ENCODE data around the gene HTRA3.

HTRA3 gene

DNA sequence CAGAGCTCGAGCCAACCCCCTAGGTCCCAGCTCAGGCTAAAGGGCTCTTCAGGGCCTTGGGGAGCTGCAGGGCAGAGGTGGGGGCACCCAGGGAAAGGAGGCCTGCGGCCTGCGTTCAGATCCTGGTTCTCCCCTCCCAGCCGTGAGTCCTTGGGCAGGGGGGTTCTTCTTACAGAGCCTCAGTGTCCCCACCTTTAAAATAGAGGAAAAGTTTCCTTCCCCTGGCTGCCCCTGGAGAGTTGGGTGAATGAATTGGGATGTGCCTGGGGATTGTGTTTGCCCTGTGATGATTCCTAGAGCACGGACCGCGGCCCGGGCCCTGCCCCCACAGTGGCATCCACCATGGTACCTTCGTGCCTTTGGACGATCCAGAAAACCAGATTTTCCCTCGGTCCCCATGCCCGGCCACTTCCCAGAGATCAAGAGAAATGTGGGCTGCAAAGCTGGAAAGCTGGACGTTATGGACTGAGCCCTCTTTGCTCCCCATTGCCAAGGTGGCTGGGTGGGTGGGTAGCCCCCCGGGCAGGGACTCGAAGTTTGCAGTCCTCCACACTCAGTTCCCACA lies 11.4 kb downstream of the HTRA3 start:
- no peak for DNase-seq (ENCODE audit: low read depth)

DNA sequence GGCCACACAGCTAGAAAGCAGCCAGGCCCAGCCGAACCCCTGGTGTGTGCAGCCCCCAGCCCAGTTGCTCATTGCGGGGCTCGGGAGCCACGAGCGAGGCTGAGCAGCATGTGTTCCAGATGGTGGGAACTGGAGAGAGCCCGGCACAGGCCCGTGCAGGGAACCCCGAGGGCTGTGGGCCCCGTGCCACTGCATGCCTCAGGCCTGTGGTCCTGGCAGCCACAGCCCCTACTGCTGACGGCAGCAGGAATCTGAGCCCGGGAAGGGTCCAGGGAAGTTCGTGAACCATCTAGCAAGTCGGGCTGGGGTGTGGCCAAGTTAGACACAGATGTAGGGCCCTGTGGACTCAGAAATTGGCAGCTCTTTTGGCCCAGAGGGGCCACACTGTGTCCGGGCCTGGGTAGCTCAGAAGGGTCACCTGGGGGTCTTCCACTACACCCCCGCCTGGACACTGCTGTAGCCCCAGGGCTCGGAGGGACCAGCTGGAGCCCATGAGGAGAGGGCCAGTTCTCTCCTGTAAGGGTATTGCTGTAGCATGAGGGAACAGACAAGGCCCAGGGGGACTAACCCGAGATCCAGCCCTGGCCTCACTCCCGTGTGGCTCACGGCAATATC lies 12.1 kb downstream of the HTRA3 start:
- no peak for DNase-seq (ENCODE audit: low read depth)

DNA sequence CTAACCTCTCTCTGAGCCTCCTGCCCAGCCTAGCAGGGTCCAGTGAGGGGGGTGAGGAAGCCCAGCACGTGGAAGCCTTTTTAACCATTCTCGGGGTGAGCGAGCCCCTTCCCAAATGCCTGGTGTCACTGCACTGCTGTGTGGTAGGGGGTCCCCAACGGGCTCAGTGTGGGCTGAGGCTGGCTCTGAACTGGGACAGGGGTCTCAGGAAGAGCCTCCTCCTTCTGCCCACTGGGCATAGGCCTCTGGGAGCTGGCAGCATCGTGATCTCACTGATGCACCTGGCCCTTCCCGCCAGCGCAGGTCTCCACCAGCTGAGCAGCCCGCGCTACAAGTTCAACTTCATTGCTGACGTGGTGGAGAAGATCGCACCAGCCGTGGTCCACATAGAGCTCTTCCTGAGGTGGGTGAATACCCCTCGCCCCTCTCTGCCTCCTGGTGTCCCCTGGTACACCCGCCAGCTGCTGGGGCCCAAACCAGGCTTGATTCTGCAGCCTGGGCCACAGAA lies 12.6 kb downstream of the HTRA3 start:
- DNase-seq (ENCODE audit: low read depth) = no peak

DNA sequence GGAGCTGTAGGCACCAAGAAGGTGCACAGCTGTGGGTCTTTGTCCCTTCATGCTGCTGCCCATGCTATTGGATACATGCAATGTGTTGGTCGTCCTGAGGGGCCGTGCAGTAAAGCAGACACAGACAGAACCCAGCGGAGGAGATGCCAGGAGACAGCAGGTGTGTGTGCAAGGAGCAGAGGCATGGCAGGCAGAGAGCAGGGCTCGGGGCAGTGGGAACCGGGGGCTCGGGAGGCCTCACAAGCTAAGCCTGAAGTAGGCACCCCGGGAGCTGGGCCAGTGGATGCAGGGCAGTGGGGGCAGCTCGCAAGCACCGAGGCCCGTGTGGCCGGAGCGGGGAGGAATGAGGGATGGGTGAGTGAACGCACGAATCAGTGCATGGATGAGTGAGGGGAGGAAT lies 13.2 kb downstream of the HTRA3 start:
- no peak for DNase-seq (ENCODE audit: low read depth)

DNA sequence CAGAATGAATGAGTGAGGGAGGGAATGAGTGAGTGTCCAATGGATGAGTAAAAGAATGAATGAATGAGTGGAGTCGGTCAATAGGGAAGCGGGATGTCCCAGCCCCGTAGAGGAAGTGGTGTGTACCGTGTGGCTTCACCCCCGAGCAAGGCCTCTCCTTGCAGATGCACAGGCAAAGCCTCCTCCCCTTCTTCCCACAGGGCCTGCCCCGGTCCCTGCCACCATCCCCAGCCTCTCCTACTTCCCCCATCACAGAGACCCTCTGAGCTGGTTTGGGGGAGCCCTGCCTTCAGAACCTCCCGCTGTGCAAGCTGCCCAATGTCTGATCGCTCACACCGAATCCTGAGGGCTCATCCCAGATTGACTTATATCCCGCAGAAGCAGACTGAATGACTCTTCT lies 13.6 kb downstream of the HTRA3 start:
- no peak for DNase-seq (ENCODE audit: low read depth)

DNA sequence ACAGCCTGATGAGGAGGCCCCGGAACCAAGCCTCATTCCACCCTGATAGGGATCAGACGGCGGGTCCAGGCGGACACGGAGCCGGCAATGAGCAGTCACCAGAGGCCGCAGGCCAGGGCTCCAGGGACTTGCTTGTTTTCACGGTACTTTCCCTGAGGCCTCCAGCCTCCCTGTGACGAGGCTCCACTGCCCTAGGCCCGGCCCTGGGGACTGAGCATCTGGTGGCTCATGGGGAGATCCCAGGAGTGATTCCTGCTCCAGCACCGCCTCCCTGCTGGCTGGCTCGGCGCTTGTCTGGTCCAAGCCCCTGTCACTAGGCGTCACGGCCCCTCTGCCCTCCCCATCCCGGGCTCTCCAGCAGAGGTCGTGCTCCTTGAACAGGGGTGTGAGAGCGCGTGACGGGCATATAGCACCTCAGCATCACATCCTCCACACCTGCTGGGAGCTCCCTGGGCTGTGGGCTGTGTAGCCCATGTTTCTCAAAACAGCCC lies 14.1 kb downstream of the HTRA3 start:
- no peak for DNase-seq (ENCODE audit: low read depth)

DNA sequence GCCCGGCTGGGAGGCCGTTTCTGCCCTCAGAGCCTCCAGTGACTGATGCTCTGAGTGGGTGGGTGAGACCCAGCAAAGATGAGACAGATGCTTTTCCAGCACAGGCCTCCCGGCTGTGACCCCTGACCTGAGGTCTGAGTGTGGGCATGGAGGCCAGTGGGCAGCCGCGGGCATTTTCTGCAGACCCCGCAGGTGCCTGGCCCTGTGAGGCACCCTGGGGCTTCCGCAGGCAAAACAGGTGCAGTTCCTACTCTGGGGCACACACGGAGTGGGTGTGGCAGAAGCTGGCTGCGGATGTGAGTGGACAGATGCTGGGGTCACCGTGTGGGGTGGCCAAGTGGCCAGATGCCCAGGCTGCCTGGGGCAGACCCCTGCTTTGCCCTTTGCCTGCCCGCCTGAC lies 14.8 kb downstream of the HTRA3 start:
- DNase-seq (ENCODE audit: low read depth) = no peak

DNA sequence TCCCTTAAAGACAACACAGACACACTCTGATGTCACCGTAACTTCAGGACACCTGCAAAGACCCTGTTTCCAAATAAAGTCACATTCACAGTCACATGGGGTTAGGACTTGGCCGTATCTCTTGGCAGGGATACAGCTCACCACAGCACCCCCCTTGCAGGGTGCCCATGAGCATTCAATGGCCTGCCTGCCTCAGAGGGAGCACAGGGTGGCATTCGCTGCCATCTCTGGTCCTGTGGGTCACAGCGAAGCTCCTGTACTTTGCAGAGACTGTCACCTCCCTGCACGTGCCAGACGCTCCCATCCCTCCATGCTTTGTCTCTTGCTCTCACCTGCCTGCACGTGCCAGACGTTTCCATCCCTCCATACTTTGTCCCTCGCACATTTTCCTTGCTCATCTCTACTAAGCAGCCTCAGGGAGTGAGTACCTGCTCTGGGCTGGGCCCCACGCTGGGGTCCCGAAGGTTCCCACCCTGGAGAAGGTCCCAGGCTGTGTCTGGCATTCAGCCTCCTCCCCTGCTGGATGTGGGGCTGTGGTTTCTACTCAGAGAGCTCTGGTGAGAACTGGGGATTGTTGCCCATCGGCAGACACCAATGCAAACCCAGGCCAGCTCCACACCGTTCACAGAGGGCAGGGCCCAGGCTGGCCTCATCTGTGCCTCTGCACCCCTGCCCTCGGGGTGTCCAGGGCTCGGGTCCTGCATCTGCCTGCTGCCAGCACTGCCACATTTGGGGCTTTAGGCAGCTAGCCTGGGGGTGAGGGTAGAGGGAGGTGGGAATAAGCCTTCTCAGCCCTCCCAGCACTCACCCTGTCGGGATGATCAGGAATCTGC lies 15.8 kb downstream of the HTRA3 start:
- DNase-seq (ENCODE audit: low read depth) = no peak

DNA sequence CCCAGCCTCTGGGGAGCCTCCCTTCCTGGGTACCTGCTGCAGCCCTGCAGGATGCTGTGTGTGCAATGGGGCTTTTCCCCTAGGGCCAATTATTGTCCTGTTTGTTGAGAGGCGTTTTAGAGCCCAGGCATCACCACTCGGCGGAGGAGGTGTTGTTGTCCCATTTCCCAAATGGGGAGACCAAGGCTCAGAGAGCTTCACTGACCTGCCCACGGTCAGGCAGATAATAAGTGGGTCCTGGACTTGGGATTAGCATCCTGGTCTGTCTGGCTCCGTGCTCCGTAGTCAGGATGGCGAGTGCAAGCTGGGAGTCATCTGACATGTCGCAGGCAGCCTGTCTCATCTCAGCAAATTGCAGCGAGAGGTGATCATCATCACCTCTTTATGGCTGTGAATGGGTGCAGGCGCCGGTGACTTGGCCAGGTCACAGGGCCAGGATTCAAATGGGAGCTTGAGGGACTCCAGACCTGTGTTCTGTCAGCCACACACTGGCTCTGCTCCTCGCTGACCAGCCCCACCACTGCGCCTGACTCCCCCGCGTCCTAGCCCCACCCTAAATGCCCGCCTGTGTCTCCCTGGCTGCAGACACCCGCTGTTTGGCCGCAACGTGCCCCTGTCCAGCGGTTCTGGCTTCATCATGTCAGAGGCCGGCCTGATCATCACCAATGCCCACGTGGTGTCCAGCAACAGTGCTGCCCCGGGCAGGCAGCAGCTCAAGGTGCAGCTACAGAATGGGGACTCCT lies 16.6 kb downstream of the HTRA3 start:
- DNase-seq (ENCODE audit: low read depth) = no peak

DNA sequence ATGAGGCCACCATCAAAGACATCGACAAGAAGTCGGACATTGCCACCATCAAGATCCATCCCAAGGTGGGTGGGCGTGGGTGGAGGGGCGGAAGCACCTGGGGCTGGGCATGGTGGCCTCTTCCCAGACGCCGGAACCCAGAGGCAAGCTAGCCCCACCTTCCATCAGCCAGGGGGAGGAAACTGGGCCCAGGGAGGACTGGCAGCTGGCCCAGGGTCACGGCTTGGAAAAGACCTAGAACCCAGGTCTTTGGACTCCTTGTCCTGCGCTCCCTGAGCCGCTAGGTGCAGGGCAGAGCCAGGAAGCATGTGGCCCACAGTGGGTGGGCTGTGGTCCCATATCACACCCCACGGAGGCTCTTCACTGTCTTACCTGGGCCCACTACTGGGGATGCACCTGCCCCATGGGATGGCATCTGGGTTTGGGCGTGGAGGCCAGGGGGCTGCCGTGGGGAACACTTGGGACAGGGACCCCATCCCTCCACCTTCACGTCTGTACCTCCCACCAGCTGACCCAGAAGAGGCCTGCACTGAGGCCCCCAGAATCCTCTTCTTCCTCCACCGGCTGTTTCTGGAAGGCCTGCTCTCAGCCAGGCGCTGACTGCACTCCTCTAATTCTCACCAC lies 17.3 kb downstream of the HTRA3 start:
- no peak for DNase-seq (ENCODE audit: low read depth)

DNA sequence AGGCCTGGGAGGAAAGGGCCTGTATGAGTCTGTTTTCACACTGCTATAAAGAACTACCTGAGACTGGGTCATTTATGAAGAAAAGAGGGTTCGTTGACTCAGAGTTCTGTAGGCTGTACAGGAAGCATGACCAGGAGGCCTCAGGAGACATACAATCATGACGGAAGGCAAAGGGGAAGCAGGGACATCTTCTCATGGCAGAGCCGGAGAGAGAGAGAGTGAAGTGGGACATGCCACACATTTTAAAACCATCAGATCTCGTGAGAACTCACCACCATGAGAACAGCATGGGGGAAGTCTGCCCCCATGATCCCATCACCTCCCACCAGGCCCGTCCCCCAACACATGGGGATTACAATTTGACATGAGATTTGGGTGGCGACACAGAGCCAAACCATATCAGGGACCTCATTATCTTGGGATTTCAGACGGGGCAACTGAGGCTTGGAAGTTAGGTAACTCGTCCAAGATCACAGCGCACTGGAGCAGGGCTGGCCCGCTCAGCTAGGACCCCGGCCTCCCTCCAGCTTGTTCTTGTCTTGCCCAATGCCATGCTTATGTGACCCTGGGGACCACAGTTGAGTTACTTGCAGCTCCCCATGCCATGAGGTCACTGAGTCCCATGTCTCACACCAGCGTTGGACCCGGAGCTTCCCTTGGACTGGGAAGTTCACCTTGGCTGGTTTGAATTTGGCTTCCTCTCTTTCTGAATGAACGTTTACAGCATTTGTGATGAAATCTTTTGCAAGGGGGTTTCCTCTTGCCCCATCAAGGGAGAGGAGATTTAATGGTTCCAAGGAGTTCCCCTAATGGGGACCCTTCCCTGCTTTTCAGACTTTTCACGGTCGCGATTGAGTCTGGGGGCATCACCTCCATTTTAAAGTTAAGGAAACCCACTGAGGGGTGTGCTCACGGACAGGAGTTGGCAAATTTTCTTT lies 18.1 kb downstream of the HTRA3 start:
- DNase-seq (ENCODE audit: low read depth) = no peak

DNA sequence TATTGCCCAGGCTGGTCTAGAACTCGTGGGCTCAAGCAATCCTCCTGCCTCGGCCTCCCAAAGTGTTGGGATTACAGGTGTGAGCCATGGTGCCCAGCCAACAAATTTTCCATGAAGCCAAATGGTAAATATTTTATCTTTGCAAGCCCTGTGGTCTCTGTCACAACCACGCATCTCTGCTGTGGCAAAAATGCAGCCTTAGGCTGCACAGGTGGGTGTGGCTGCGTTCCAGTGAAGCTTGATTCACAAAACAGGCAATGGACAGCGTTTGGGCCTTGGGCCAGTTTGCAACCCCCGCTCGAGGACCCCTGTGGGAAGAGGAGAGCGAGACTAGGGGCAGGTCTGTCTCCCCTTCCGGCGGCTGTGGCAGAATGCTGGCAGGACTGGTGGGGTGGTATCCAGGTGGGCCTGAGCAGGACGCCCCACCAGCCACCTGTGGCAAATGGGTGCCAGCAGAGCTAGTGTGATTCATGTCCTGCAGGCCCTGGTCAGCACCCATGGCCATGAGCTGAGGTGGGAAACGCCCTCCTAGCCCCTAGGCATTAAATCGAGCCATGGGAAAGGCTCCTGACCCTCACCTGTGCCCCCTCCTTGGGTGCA lies 19.7 kb downstream of the HTRA3 start:
- DNase-seq (ENCODE audit: low read depth) = no peak

DNA sequence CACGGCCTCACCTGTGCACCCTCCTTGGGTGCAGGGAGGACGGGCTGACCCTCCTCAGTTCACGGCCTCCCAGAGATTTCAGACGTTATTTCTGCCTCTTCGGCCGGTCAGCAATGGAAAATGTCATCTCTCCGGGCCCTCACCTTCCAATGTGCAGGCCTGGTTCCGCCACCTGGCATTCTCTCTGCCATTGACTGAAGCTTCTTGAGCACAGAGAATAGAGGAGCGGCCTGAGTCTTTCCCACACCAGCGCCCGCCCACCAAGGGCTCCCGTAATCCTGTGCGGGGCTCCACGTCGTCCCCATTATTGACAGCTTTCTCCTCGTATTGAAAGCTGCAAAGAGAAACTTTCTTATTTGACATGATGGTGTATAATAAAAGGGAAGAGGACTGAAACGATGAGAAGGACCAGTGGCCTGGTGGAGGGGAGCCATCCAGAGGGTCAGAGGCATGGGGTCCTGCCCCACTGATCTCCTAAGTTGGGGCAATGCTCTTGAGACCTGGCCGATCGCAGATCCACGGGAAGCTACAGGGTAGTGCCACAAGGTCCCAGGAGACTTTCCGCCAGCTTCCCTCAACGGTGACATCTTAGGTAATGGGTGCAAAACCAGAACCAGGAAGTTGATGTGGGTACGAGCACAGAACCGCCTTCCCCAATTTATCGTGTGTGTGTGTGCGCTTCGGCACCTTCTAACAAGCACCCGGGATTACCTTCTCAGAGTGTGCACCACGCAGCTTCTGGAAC lies 20.6 kb downstream of the HTRA3 start:
- no peak for DNase-seq (ENCODE audit: low read depth)

DNA sequence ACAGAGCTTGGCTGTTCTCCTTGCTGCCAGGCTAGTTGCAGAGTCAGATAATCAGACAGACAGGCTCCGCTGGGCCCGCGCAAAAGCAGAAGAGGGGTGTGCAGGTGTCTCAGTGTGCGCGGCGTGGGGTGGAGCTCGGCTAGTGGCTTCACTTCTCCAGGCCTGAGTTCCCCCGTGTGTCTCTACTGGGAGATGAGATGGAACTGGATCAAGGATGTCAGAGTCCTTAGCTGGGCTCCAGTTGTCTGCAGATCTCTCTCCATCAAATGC lies 21.1 kb downstream of the HTRA3 start:
- no peak for DNase-seq (ENCODE audit: low read depth)

DNA sequence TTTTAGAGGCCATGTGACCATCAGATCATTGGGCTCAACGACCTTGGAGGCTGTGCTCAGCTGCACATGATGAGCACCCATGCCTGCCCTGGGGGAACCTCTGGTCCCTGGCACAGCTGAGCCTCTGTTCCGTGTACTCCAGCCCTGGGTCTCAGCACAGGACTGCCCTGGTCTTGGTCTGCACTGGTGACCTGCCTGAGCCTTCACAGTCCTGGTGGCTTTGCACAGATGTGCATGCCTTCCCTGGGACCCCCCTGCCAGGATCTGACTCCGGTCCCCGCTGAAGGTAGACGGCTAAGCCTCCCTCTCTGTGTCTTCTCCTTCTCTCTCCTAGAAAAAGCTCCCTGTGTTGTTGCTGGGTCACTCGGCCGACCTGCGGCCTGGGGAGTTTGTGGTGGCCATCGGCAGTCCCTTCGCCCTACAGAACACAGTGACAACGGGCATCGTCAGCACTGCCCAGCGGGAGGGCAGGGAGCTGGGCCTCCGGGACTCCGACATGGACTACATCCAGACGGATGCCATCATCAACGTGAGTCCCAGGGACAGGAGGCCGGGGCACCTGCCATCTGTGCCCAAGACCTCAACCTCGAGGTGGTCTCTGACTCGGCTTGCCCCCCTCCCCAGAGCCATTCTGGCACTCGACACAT lies 21.6 kb downstream of the HTRA3 start:
- no peak for DNase-seq (ENCODE audit: low read depth)

DNA sequence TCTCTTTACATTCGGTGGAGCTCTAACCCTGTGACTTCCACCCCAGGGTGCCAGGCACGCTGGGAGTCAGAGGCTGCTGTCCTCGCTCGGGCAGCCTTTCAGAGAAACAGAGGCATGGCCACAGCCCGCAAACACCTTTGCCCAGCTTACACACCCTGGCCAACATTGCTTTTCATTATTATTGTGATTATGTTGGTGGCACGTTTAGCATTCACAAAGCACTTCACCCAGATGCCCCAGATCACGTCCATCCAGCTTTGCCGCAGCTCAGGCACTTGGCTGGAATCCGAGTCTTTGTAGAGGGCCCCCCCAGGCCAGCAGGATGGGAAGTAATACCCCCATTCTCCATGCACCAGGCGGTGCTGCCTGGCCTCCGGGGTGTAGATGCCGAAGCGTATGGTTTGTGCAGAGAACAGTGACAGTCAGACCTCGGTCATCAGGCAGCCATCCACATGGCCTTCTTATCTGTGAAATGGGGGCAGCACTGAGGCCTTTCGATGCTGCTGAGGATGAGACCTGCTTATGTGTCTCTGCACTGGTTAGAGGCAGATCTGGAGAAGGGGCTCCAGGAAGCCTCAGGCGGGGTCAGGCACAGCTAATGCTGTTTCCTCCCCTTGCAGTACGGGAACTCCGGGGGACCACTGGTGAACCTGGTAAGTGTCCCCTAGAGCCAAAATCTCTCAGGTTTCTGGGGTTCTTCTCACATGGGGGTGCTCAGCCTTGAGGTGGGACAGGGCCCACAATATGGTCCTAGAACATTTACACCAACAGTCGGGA lies 22.3 kb downstream of the HTRA3 start:
- DNase-seq (ENCODE audit: low read depth) = no peak

DNA sequence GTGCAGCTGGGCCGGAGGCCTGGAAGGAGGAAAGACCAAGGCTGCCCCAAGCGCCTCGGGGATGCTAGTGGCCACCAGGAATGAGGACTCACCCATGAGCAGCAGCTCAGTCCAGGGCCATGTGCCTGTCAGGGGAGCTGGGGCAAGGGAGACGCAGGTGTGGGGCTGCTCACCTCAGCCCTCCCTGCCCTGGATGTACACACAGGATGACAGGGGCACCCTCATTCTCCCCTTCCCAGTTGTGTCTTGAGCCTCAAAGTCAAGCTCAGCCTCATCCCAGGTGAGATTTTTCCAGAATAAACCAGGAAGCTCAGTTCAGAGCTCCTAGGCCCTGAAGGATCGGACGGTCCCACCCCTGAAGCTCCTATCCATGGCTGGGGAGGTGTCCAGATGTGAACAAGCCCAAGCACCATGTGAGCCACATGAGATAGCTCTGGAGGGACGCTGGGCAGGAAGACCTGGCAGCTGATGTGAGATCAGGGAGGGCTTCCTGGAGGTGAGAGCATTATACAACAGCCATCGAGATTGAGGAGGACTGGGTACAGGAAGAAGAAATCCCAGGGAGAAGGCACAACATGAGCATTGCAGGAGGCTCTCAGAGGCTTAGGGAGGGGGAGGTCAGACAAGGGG lies 23.0 kb downstream of the HTRA3 start:
- DNase-seq (ENCODE audit: low read depth) = no peak
